GM23248 (cell line): Measurements from ENCODE around the gene KLHDC8A. TPM values are rescaled to one million over a fixed set of nuclear protein-coding genes. Genes with fewer than 3 reads are reported as not detected.

ENCODE experiments used
- DNase-seq: peaks from one replicate; pipeline ENCODE4 v3.0.0-alpha.2; 2015
- H2AFZ ChIP-seq: fragments of 200-600 bp; sonication (generic); 2 replicates; pipeline ENCODE4 v1.6.1; 2016; ENCODE audit warnings: antibody characterized with exemption
- H3F3A ChIP-seq: fragments of 200-600 bp; sonication (generic); 2 replicates; pipeline ENCODE4 v1.6.1; 2016; ENCODE audit warnings: mild to moderate bottlenecking, antibody characterized with exemption, mixed run types; ENCODE audit not compliant: insufficient read depth
- H3K27ac ChIP-seq: fragments of 200-600 bp; sonication (generic); 2 replicates; pipeline ENCODE4 v1.5.1; 2016; ENCODE audit warnings: mild to moderate bottlenecking
- H3K27me3 ChIP-seq: fragments of 200-600 bp; sonication (generic); replicated peaks from 2 replicates; pipeline ENCODE4 v1.6.1; 2016; ENCODE audit warnings: mild to moderate bottlenecking; ENCODE audit not compliant: insufficient read depth
- H3K36me3 ChIP-seq: fragments of 200-600 bp; sonication (generic); 2 replicates; pipeline ENCODE4 v1.6.1; 2016; ENCODE audit warnings: low read depth, mild to moderate bottlenecking
- H3K4me1 ChIP-seq: fragments of 200-600 bp; sonication (generic); 2 replicates; pipeline ENCODE4 v1.6.1; 2016; ENCODE audit warnings: mild to moderate bottlenecking; ENCODE audit not compliant: insufficient read depth
- H3K4me2 ChIP-seq: fragments of 200-600 bp; sonication (generic); one replicate; pipeline ENCODE4 v1.6.1; 2016; ENCODE audit warnings: mild to moderate bottlenecking; ENCODE audit not compliant: unreplicated experiment
- H3K4me3 ChIP-seq: fragments of 200-600 bp; sonication (generic); 2 replicates; pipeline ENCODE4 v1.5.1; 2016; ENCODE audit warnings: mild to moderate bottlenecking
- H3K79me2 ChIP-seq: fragments of 200-600 bp; sonication (generic); 2 replicates; pipeline ENCODE4 v1.6.1; 2016; ENCODE audit warnings: mild to moderate bottlenecking; ENCODE audit not compliant: insufficient read depth
- H3K9ac ChIP-seq: fragments of 200-600 bp; sonication (generic); 2 replicates; pipeline ENCODE4 v1.6.1; 2016; ENCODE audit warnings: mild to moderate bottlenecking
- H3K9me2 ChIP-seq: fragments of 200-600 bp; sonication (generic); 2 replicates; pipeline ENCODE4 v1.6.1; 2016; ENCODE audit warnings: mixed run types, mild to moderate bottlenecking, moderate library complexity; ENCODE audit not compliant: insufficient read depth
- H3K9me3 ChIP-seq: fragments of 200-600 bp; sonication (generic); one replicate; pipeline ENCODE4 v1.6.1; 2017; ENCODE audit warnings: low read depth
- H4K20me1 ChIP-seq: fragments of 200-600 bp; sonication (generic); 2 replicates; pipeline ENCODE4 v1.6.0; 2016; ENCODE audit not compliant: insufficient read depth
- EZH2 ChIP-seq: fragments of 200-600 bp; sonication (generic); IDR thresholded peaks from 2 replicates; pipeline ENCODE4 v1.6.1; 2018; ENCODE audit warnings: antibody characterized with exemption, mild to moderate bottlenecking; ENCODE audit not compliant: insufficient read depth, poor library complexity, severe bottlenecking
- EZH2phosphoT487 ChIP-seq: fragments of 200-600 bp; sonication (generic); IDR thresholded peaks from 2 replicates; pipeline ENCODE4 v1.6.1; 2018; ENCODE audit warnings: antibody characterized with exemption, moderate library complexity, mild to moderate bottlenecking, low read depth; ENCODE audit not compliant: insufficient read depth
- WGBS, 2 experiments: methylation state at CpG; one replicate each; pipeline ENCODE4 v1.1.6; 2015 to 2017; ENCODE audit warnings: low lambda C conversion rate in 2 of 2, low coverage in 1 of 2; ENCODE audit errors: missing lambda C conversion rate in 2 of 2; 5-methylcytosine and 5-hydroxymethylcytosine counted together
- in situ Hi-C: fragments of 300-500 bp; cut with MboI; formaldehyde crosslinking; loops from 2 replicates; pipeline ENCODE4 v1.15.0; 2020
- polyA plus RNA-seq: library from polyadenylated mRNA; unstranded; fragments of >200 nt; fragmentation: Nextera tagmentation; extraction: Ambion mirVana; gene quantifications from 2 replicates; pipeline ENCODE4 v1.2.1, GENCODE V29; 2016
- total RNA-seq: library from RNA; depleted of rRNA; stranded (reverse); fragments of >200 nt; shearing (Covaris generic); gene quantifications from 2 replicates; pipeline ENCODE4 v1.2.3, GENCODE V29; 2014

Gene KLHDC8A
- total and polyA plus RNA-seq, 2 experiments from 2014 or later = not detected

DNA sequence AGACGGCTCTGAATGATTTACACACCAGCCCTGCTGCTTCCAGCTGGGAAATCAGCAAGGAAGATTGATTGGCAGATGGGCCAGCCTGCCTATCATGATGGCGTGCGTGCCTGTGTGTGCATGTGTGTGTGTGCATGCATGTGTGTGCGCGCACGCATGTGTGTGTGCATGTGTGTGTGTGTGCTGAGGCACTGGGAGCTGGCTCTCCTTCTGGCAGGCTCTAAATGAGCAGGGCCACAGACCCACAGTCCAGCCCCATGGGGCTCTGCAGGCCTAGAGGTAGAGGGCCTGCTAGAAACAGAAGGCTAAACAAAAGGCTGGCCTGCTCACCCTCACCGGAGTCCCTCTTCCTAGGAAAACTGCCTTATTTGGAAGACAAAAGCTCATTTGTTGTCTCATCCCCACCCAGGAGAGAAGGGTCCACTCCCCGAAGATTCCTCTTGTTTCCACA is 6.0 kb downstream of the KLHDC8A start:
- Histone ChIP-seq H3F3A (no peaks in the 10 kb centered on the region), H3K9me3 (no peaks in the 10 kb centered on the region), H3K36me3 (no peaks in the 10 kb centered on the region), H3K27me3 (peaks cover 37% of the 10 kb centered on the region), H3K9me2 (no peaks in the 10 kb centered on the region), H3K4me3 (no peak overlapping the region), H3K27ac (no peak overlapping the region), H3K4me2 (no peak overlapping the region), H3K79me2 (no peaks in the 10 kb centered on the region), H3K9ac (no peak overlapping the region), H3K4me1 (peaks cover 4% of the 10 kb centered on the region; the same call in 1 of the 2 replicates), H4K20me1 (no peaks in the 10 kb centered on the region), H2AFZ (no peak overlapping the region)
- no peak for DNase-seq
- in situ Hi-C loops = loop anchor here (10.0 kb wide), 1 partner anchor 134 kb away; no protein-coding TSS in a partner anchor
- WGBS, 2 experiments = 52 to 61% methylated on average over 8 of the region's 8 CpGs
- TF ChIP-seq EZH2 (no peak), EZH2phosphoT487 (no peak)

DNA sequence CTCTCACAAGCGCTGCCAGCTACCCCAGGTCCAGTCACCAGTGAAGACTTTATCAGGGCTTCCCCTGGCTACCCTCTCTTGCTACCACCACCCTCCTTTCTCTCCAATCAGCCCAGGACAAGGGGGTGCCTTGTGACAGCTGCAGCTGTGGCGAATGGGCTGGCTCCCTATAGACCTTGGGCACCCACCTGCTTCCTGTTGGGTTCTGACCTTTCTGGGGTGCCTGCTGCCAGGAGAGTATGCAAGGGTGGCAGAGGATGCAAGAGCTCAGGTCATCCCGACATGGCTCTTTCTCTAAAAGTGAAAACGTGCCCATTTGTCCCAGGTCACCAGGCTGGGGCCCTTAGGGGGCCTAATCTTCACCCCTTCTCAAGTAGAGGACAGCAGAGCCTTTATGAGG is 6.6 kb downstream of the KLHDC8A start:
- Histone ChIP-seq H3K79me2 (no peaks in the 10 kb centered on the region), H3K27ac (no peak overlapping the region), H2AFZ (no peak overlapping the region), H3K9me2 (no peaks in the 10 kb centered on the region), H3K9me3 (no peaks in the 10 kb centered on the region), H3K27me3 (peaks cover 43% of the 10 kb centered on the region), H3K9ac (no peak overlapping the region), H3F3A (no peaks in the 10 kb centered on the region), H3K4me2 (no peak overlapping the region), H3K36me3 (no peaks in the 10 kb centered on the region), H3K4me1 (peaks cover 1% of the 10 kb centered on the region; the same call in 1 of the 2 replicates), H3K4me3 (no peak overlapping the region), H4K20me1 (no peaks in the 10 kb centered on the region)
- TF ChIP-seq EZH2 (no peak), EZH2phosphoT487 (no peak)
- 26 to 32% methylated on average over 4 of the region's 4 CpGs for WGBS, 2 experiments
- DNase-seq = no peak
- in situ Hi-C loops = loop anchor here (10.0 kb wide), 1 partner anchor 135 kb away; no protein-coding TSS in a partner anchor

DNA sequence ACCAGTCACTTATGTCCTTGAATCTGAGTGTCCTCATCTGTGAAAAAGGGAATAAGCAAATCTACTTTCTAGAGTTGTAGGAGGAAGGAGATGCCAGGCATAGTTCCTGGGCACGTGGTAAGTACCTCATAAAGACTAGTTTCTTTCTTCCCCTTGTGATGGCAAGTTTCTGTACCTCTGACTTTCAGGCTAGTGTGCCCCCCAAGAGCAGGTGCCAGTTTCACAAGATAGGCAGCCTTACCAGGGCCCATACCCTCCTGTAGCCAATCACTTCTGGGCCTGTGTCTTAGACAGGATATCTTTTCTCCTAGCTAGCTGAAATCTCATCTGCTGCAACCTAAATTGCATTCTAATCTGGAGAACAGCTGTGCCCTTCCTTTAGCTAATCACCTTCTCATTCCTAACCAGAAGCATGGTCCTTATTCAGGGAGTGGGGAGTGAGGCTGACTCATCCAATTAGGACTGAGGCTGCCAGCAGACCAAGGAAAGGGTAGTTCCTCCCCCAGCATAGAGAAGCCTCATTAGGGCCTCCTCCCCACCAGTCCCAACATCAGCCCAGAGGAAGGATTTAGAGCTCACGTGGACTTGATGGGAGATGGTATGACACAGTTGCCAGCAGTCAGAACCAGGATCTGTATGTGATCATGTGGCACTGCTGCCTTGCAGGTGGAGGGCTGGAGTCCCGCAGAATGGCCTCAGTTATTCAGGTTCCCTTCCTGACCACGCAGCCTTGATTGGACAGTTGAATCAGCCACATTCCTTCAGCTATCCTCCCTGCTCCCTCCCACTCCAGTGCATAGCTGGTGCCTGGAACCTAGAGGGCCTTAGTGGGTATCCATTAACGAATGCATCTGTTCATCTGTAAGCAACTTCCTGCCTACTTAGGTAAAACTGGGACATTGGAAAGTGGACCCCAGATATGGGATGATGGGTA is 7.9 kb downstream of the KLHDC8A start:
- no peaks in the 10 kb centered on the region for H3K36me3 ChIP-seq
- no peaks in the 10 kb centered on the region for H4K20me1 ChIP-seq
- H3K9ac ChIP-seq = no peak overlapping the region
- H3K27me3 ChIP-seq = peaks cover 55% of the 10 kb centered on the region
- H3K9me2 ChIP-seq = no peaks in the 10 kb centered on the region
- H2AFZ ChIP-seq = no peak overlapping the region
- no peak overlapping the region for H3K4me2 ChIP-seq
- H3F3A ChIP-seq = no peaks in the 10 kb centered on the region
- TF ChIP-seq EZH2phosphoT487 (no peak), EZH2 (no peak)
- H3K79me2 ChIP-seq = no peaks in the 10 kb centered on the region
- H3K27ac ChIP-seq = no peak overlapping the region
- H3K4me1 ChIP-seq = no peaks in the 10 kb centered on the region
- no peak overlapping the region for H3K4me3 ChIP-seq
- no peaks in the 10 kb centered on the region for H3K9me3 ChIP-seq
- no peak for DNase-seq
- in situ Hi-C loops = no loop called here
- 37 to 39% methylated on average over 5 of the region's 5 CpGs for WGBS, 2 experiments

DNA sequence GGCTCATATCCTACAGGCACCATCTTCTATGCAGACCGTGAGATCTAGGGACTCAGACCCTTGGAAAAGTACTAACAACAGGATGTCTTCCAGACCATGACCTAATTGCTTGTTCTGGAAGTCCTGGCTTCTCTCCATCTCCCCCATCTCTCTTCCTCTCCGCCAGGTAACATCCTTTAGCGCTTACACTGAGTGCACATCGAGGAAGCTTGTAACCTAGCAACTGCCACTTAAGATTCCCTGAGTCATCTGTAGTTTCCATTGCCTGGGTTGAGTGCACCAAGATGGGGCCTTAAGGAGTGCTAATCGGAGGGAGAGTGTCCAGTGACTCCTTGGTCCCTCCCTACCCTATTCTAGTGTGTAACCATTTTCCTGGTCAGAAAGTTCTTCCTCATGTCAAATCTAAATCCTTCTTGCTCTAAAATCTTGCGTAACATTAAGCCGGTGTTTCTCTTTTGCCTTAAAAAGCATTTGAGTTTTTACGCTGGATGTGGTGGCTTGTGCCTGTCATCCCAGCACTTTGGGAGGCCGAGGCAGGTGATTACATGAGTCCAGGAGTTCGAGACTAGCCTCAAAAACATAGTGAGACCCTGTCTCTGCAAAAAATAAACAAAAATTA is 9.7 kb downstream of the KLHDC8A start:
- no peaks in the 10 kb centered on the region for H3K79me2 ChIP-seq
- H3K27ac ChIP-seq = no peak overlapping the region
- 49 to 55% methylated on average over 10 of the region's 10 CpGs for WGBS, 2 experiments
- no peaks in the 10 kb centered on the region for H3K9me2 ChIP-seq
- no peaks in the 10 kb centered on the region for H3K4me1 ChIP-seq
- TF ChIP-seq EZH2phosphoT487 = no peak
- TF ChIP-seq EZH2 = no peak
- no peak overlapping the region for H2AFZ ChIP-seq
- H3K9ac ChIP-seq = no peak overlapping the region
- no peaks in the 10 kb centered on the region for H3K9me3 ChIP-seq
- peaks cover 70% of the 10 kb centered on the region for H3K27me3 ChIP-seq
- H3K36me3 ChIP-seq = no peaks in the 10 kb centered on the region
- DNase-seq = peak; percentile 26
- H3K4me3 ChIP-seq = no peak overlapping the region
- no peaks in the 10 kb centered on the region for H4K20me1 ChIP-seq
- in situ Hi-C loops = no loop called here
- no peak overlapping the region for H3K4me2 ChIP-seq
- H3F3A ChIP-seq = no peaks in the 10 kb centered on the region
